Mammary epithelial cell (primary cell): Measurements from ENCODE around the gene NOX1.

Experiments
- CTCF ChIP-seq, 2 donors: IDR thresholded peaks in 1 of 2; conservative IDR thresholded peaks in 1 of 2; 2 replicates each; pipeline ENCODE4 v1.5.1; 2011 to 2012; ENCODE audit warnings: inconsistent platforms in 2 of 2, low read length in 2 of 2, mild to moderate bottlenecking in 2 of 2, control low read depth in 1 of 2, low read depth in 1 of 2; ENCODE audit not compliant: insufficient read depth in 1 of 2; ENCODE audit errors: extremely low read depth in 1 of 2
- EZH2 ChIP-seq: IDR thresholded peaks from 2 replicates; pipeline ENCODE4 v1.6.1; 2012; ENCODE audit warnings: low read length, inconsistent platforms, borderline replicate concordance

- TF ChIP-seq EZH2 (no peak), CTCF (conservative IDR thresholded peaks at IDR 0.05 in 1 of 2, IDR thresholded peaks at IDR 0.05 in 1 of 2; ENCODE audit: extremely low read depth in 1 of 2, insufficient read depth in 1 of 2, low read depth in 1 of 2, low read length in 2 of 2) (peak in 1 of 2 donors; percentile 3)
Measured at GRCh38 chrX:100819837-100820666, 54.1 kb downstream of the NOX1 start, which contains the start of gene CSTF2.
